H1 (cell line): ENCODE results near the gene HRH1.

Source experiments
- CTCF ChIP-seq, 3 experiments: IDR thresholded peaks; 1 replicate in 2 of 3; 2 replicates in 1 of 3; pipeline versions ENCODE4 v1.5.1 to v1.6.1; 2011; ENCODE audit warnings: low read length in 3 of 3, mild to moderate bottlenecking in 3 of 3, inconsistent platforms in 2 of 3, low read depth in 1 of 3, moderate library complexity in 1 of 3; ENCODE audit not compliant: insufficient read depth in 1 of 3; ENCODE audit errors: control extremely low read depth in 1 of 3
- EZH2 ChIP-seq: fragments of 200-600 bp; sonication (generic); IDR thresholded peaks from 2 replicates; pipeline ENCODE4 v1.7.1; 2012; ENCODE audit warnings: low read depth, mild to moderate bottlenecking, moderate library complexity, low read length, inconsistent platforms; ENCODE audit not compliant: severe bottlenecking
- PHF8 ChIP-seq: fragments of 200-600 bp; sonication (generic); conservative IDR thresholded peaks from 2 replicates; pipeline ENCODE4 v1.7.1; 2012; ENCODE audit warnings: low read depth, mild to moderate bottlenecking, inconsistent platforms, low read length, moderate library complexity
- POLR2A ChIP-seq, 2 experiments: IDR thresholded peaks; 1 replicate in 1 of 2; 2 replicates in 1 of 2; pipeline ENCODE4 v1.6.1; 2011; ENCODE audit warnings: low read depth in 2 of 2, low read length in 2 of 2, mild to moderate bottlenecking in 2 of 2; ENCODE audit errors: control extremely low read depth in 1 of 2
- RNF2 ChIP-seq: fragments of 200-900, 300-1000 bp; sonication (generic); IDR thresholded peaks from 2 replicates; pipeline ENCODE4 v1.7.1; 2016; ENCODE audit warnings: borderline replicate concordance, low read depth, mild to moderate bottlenecking, antibody characterized with exemption, low read length; ENCODE audit not compliant: poor library complexity, severe bottlenecking; ENCODE audit errors: missing control alignments
- SUZ12 ChIP-seq: fragments of 200-600 bp; sonication (generic); IDR thresholded peaks from 2 replicates; pipeline ENCODE4 v1.6.1; 2012; ENCODE audit warnings: mild to moderate bottlenecking, inconsistent platforms, low read length, moderate library complexity, mixed read lengths
- TAF1 ChIP-seq: IDR thresholded peaks from 2 replicates; pipeline ENCODE4 v1.6.1; 2011; ENCODE audit warnings: mild to moderate bottlenecking, low read depth, low read length
- TBP ChIP-seq: IDR thresholded peaks from 2 replicates; pipeline ENCODE4 v1.6.1; 2011; ENCODE audit warnings: low read depth, low read length, improper control_type of control experiment

GRCh38 chr3:11306817-11307589, 152.7 kb downstream of the HRH1 start:
- no peak for TF ChIP-seq EZH2
- no peak for TF ChIP-seq TAF1
- TF ChIP-seq CTCF (IDR thresholded peaks at IDR 0.05; ENCODE audit: control extremely low read depth in 1 of 3, insufficient read depth in 1 of 3, low read depth in 1 of 3, low read length in 3 of 3) = no peak
- no peak for TF ChIP-seq PHF8
- no peak for TF ChIP-seq POLR2A (IDR thresholded peaks at IDR 0.05; ENCODE audit: control extremely low read depth in 1 of 2, low read depth in 2 of 2, low read length in 2 of 2)
- TF ChIP-seq TBP = no peak
- TF ChIP-seq SUZ12 = no peak
- TF ChIP-seq RNF2 = no peak
